HepG2 (cell line): Measurements from ENCODE around the gene HSPA1L. TPM values are rescaled to one million over a fixed set of nuclear protein-coding genes. Genes with fewer than 3 reads are reported as not detected.

Source experiments
- ATF6 ChIP-seq: sonication (generic); formaldehyde crosslinking; conservative IDR thresholded peaks from 2 replicates; pipeline ENCODE4 v1.4.0; 2020; ENCODE audit warnings: missing genetic modification reagents
- ESRRA ChIP-seq: sonication (generic); formaldehyde crosslinking; IDR thresholded peaks from 2 replicates; pipeline ENCODE4 v1.5.1; 2020; ENCODE audit warnings: mild to moderate bottlenecking, low read depth, missing genetic modification reagents
- GATAD2A ChIP-seq: IDR thresholded peaks from 2 replicates; pipeline ENCODE4 v1.6.1; 2016
- HNF4A ChIP-seq: sonication (generic); formaldehyde crosslinking; IDR thresholded peaks from 2 replicates; pipeline ENCODE4 v1.4.0; 2020; ENCODE audit warnings: missing genetic modification reagents
- IKZF5 ChIP-seq: IDR thresholded peaks from 2 replicates; pipeline ENCODE4 v1.6.1; 2018; ENCODE audit warnings: missing genetic modification reagents, mild to moderate bottlenecking, missing compliant biosample characterization
- JARID2 ChIP-seq: sonication (generic); formaldehyde crosslinking; IDR thresholded peaks from 2 replicates; pipeline ENCODE4 v1.8.1; 2023; ENCODE audit warnings: missing genetic modification reagents, inconsistent platforms; ENCODE audit not compliant: insufficient replicate concordance
- NR2F2 ChIP-seq: IDR thresholded peaks from 2 replicates; pipeline ENCODE4 v1.6.1; 2012; ENCODE audit warnings: low read depth, inconsistent platforms, borderline replicate concordance
- PATZ1 ChIP-seq: sonication (generic); formaldehyde crosslinking; IDR thresholded peaks from 2 replicates; pipeline ENCODE4 v1.4.0; 2020; ENCODE audit warnings: missing genetic modification reagents
- RAD51 ChIP-seq: fragments of 450-650 bp; IDR thresholded peaks from 2 replicates; pipeline ENCODE4 v1.6.1; 2016; ENCODE audit warnings: borderline replicate concordance
- RELA ChIP-seq: sonication (generic); formaldehyde crosslinking; IDR thresholded peaks from 2 replicates; pipeline ENCODE4 v1.4.0; 2020; ENCODE audit warnings: missing genetic modification reagents
- THYN1 ChIP-seq: sonication (generic); formaldehyde crosslinking; IDR thresholded peaks from 2 replicates; pipeline ENCODE4 v1.8.1; 2023; ENCODE audit warnings: low read depth, mild to moderate bottlenecking, moderate library complexity, missing genetic modification reagents, borderline replicate concordance
- ZFP36L1 ChIP-seq: sonication (generic); formaldehyde crosslinking; IDR thresholded peaks from 2 replicates; pipeline ENCODE4 v1.8.0; 2022; ENCODE audit warnings: mild to moderate bottlenecking, missing genetic modification reagents, moderate library complexity
- ZNF280D ChIP-seq: sonication (generic); formaldehyde crosslinking; IDR thresholded peaks from 2 replicates; pipeline ENCODE4 v1.5.1; 2020; ENCODE audit warnings: mild to moderate bottlenecking, missing genetic modification reagents
- ZNF343 ChIP-seq: sonication (generic); formaldehyde crosslinking; IDR thresholded peaks from 2 replicates; pipeline ENCODE4 v1.4.0; 2020; ENCODE audit warnings: mild to moderate bottlenecking, missing genetic modification reagents
- ZNF605 ChIP-seq: sonication (generic); formaldehyde crosslinking; IDR thresholded peaks from 2 replicates; pipeline ENCODE4 v1.8.0; 2022; ENCODE audit warnings: mild to moderate bottlenecking, missing genetic modification reagents
- ZNF709 ChIP-seq: sonication (generic); formaldehyde crosslinking; IDR thresholded peaks from 2 replicates; pipeline ENCODE4 v1.5.0; 2020; ENCODE audit warnings: mild to moderate bottlenecking, missing genetic modification reagents
- ZNF713 ChIP-seq: sonication (generic); formaldehyde crosslinking; IDR thresholded peaks from 2 replicates; pipeline ENCODE4 v1.4.0; 2020; ENCODE audit warnings: mild to moderate bottlenecking, missing genetic modification reagents
- ZNF746 ChIP-seq: sonication (generic); formaldehyde crosslinking; IDR thresholded peaks from 2 replicates; pipeline ENCODE4 v1.8.0; 2022; ENCODE audit warnings: mild to moderate bottlenecking, missing genetic modification reagents
- ZNF878 ChIP-seq: sonication (generic); formaldehyde crosslinking; IDR thresholded peaks from 2 replicates; pipeline ENCODE4 v1.8.1; 2023; ENCODE audit warnings: mild to moderate bottlenecking, missing genetic modification reagents, moderate library complexity
- ZSCAN22 ChIP-seq: sonication (generic); formaldehyde crosslinking; IDR thresholded peaks from 2 replicates; pipeline ENCODE4 v1.4.0; 2020; ENCODE audit warnings: mild to moderate bottlenecking, missing genetic modification reagents
- polyA plus RNA-seq, 8 experiments: library from polyadenylated mRNA; depleted of rRNA in 3 of 8; stranded (reverse) in 7 of 8; unstranded in 1 of 8; fragments of >200 nt; fragmentation: Illumina TruSeq in 4 of 8; extraction: Trizol in 4 of 8; gene quantifications; 2 replicates each; pipeline versions ENCODE4 v1.2.1 to v1.2.3, GENCODE V29; 2011 to 2016; ENCODE audit warnings: low read depth in 4 of 8, missing spikeins in 1 of 8, mixed read lengths in 1 of 8; ENCODE audit not compliant: insufficient read depth in 1 of 8
- total RNA-seq, 5 experiments: library from RNA; depleted of rRNA; stranded (reverse); fragments of >200 nt; fragmentation: Illumina TruSeq; extraction: Trizol; gene quantifications; 2 replicates each; pipeline ENCODE4 v1.2.3, GENCODE V29; 2016; ENCODE audit warnings: low read depth in 1 of 5

Gene HSPA1L
- total and polyA plus RNA-seq, 2 of the 13 experiments (the other 11 are each of a cell fraction or from before 2014, with no cell fraction given): 0.55 to 1.0 TPM

GRCh38 chr6:31834367-31835250 lies 19.5 kb upstream of the HSPA1L start (continued):
- TF ChIP-seq ATF6 (CRISPR knock-in tag) (0 out of 2 replicates have a peak, but pooled peaks have one; percentile 80), HNF4A (CRISPR knock-in tag) (peak; percentile 67), ZNF605 (CRISPR knock-in tag) (peak; percentile 83; the same call in 1 of the 2 replicates), IKZF5 (CRISPR knock-in tag) (peak; percentile 70), ZNF709 (0 out of 2 replicates have a peak, but pooled peaks have one; percentile 58), ZSCAN22 (CRISPR knock-in tag) (no peak; the same call in 1 of the 2 replicates), NR2F2 (peak; percentile 68; the same call in 1 of the 2 replicates), RELA (CRISPR knock-in tag) (0 out of 2 replicates have a peak, but pooled peaks have one; percentile 57), PATZ1 (peak; percentile 33), ZNF878 (CRISPR knock-in tag) (peak; percentile 58; the same call in 1 of the 2 replicates), ZFP36L1 (no peak), RAD51 (no peak), ESRRA (peak; percentile 72), GATAD2A (CRISPR knock-in tag) (peak; percentile 38), ZNF343 (peak; percentile 75; the same call in 1 of the 2 replicates), JARID2 (CRISPR knock-in tag) (peak; percentile 92), ZNF746 (CRISPR knock-in tag) (no peak), ZNF713 (peak; percentile 68; the same call in 1 of the 2 replicates), ZNF280D (CRISPR knock-in tag) (peak; percentile 81; the same call in 1 of the 2 replicates), THYN1 (CRISPR knock-in tag) (0 out of 2 replicates have a peak, but pooled peaks have one; percentile 67)
